ENCODE data around the gene ASCL2. TPM values are rescaled to one million over a fixed set of nuclear protein-coding genes. Genes with fewer than 3 reads are reported as not detected.

The ASCL2 gene
- total RNA-seq, 2 donors from 2014 or later, result 3.0 TPM; not detected in 1

- H3K27me3 ChIP-seq, result no peaks in the 10 kb centered on the region
These were observed 35.4 kb downstream of the ASCL2 start for GRCh38 chr11:2234963-2235362.

GRCh38 chr11:2233693-2234455 lies 36.5 kb downstream of the ASCL2 start:
- no peak for DNase-seq
- intact Hi-C loops (cut with DNase I), result no loop called here

More at GRCh38 chr11:2234963-2235362, 35.4 kb downstream of the ASCL2 start:
- ATAC-seq (no peak), DNase-seq (peak in 2 of 4 donors; percentile 6 to 28)
- Histone ChIP-seq H3K4me1 (no peaks in the 10 kb centered on the region), H3K9me3 (no peaks in the 10 kb centered on the region), H3K27ac (no peak overlapping the region), H3K36me3 (replicated peaks in 1 of 2; ENCODE audit: insufficient read depth in 1 of 2, low read depth in 2 of 2) (no peaks in the 10 kb centered on the region), H3K4me3 (no peak overlapping the region)
- intact Hi-C loops (cut with DNase I), result no loop called here
- no peak for TF ChIP-seq CTCF (IDR thresholded peaks at IDR 0.05)
- no peak for TF ChIP-seq POLR2A (IDR thresholded peaks at IDR 0.05)
- 79 to 80% methylated on average over 10 of the region's 10 CpGs for WGBS, 2 donors

GRCh38 chr11:2229713-2230297 lies 40.6 kb downstream of the ASCL2 start:
- WGBS, 2 donors, result 76 to 79% methylated on average over 2 of the region's 2 CpGs
- no peaks in the 10 kb centered on the region for H3K4me1 ChIP-seq
- no peaks in the 10 kb centered on the region for H3K36me3 ChIP-seq (replicated peaks in 1 of 2; ENCODE audit: insufficient read depth in 1 of 2, low read depth in 2 of 2)
- intact Hi-C loops (cut with DNase I), result no loop called here
- no peak for TF ChIP-seq POLR2A (IDR thresholded peaks at IDR 0.05)
- no peak for TF ChIP-seq CTCF (IDR thresholded peaks at IDR 0.05)
- DNase-seq (no peak), ATAC-seq (no peak)
- H3K27me3 ChIP-seq, result no peaks in the 10 kb centered on the region
- H3K4me3 ChIP-seq, result no peak overlapping the region
- peaks cover 0 to 4% (median 0%) of the 10 kb centered on the region in 3 donors for H3K9me3 ChIP-seq
- H3K27ac ChIP-seq, result no peak overlapping the region

More at GRCh38 chr11:2233693-2234455, 36.5 kb downstream of the ASCL2 start:
- no peak for ATAC-seq
- Histone ChIP-seq H3K36me3 (replicated peaks in 1 of 2; ENCODE audit: insufficient read depth in 1 of 2, low read depth in 2 of 2) (no peaks in the 10 kb centered on the region), H3K4me1 (no peaks in the 10 kb centered on the region), H3K9me3 (peaks cover 0 to 4% (median 0%) of the 10 kb centered on the region in 3 donors), H3K27me3 (no peaks in the 10 kb centered on the region), H3K27ac (no peak overlapping the region), H3K4me3 (no peak overlapping the region)
- TF ChIP-seq CTCF (IDR thresholded peaks at IDR 0.05), result no peak
- no peak for TF ChIP-seq POLR2A (IDR thresholded peaks at IDR 0.05)
- WGBS, 2 donors, result 78 to 82% methylated on average over 10 of the region's 10 CpGs

- 91 to 92% methylated on average over 1 of the region's 1 CpG for WGBS, 2 donors
- intact Hi-C loops (cut with DNase I), result no loop called here
These were observed 46.1 kb downstream of the ASCL2 start for GRCh38 chr11:2224254-2224653.

More at GRCh38 chr11:2224254-2224653, 46.1 kb downstream of the ASCL2 start:
- Histone ChIP-seq H3K4me3 (no peak overlapping the region), H3K27me3 (no peaks in the 10 kb centered on the region), H3K4me1 (no peaks in the 10 kb centered on the region), H3K36me3 (replicated peaks in 1 of 2; ENCODE audit: insufficient read depth in 1 of 2, low read depth in 2 of 2) (no peaks in the 10 kb centered on the region), H3K9me3 (peaks cover 0 to 2% (median 0%) of the 10 kb centered on the region in 3 donors), H3K27ac (no peak overlapping the region)
- ATAC-seq (no peak), DNase-seq (no peak)
- TF ChIP-seq POLR2A (IDR thresholded peaks at IDR 0.05), result no peak
- no peak for TF ChIP-seq CTCF (IDR thresholded peaks at IDR 0.05)
